ENCODE data around the gene SDR42E2.

DNA sequence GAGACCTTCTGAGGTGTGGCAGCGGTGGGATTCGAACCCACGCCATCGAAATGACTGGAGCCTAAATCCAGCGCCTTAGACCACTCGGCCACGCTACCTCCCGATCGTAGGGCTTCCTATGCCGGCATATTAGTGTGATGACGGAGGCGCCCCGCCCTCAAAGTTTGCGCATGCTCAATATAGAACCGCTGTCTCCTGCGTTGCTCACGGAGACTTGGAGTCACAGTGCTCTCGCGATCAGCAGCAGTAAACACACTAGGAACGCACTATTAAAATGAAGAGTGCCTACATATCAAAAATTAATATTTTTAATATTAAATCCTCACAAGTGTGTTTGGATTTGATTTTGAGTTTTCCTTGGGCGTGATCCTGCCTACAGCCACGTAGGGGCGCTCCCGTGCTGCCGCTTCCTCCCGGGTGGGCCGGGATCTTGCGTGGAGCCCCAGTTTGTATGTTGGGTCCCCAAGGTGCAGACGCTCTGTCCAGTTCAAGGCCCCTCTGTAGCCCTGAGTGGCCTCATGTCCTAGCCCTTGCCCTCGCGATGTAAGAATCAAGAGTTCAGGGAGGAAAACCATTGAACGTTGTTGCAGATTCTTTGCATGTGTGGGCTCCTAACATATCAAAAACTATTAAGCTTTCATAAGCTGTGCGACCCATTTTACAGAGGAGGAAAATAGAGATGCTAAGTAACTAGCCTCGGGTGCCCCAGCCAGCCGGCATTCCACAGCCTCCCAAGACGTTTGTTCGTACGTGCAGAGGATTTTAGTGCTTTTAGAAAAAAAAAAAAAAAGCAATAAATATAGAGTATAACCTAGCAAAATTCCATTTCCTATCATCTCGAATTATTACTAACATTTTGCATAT is 33.6 kb downstream of the SDR42E2 start:
- TF ChIP-seq, protein P1, sequence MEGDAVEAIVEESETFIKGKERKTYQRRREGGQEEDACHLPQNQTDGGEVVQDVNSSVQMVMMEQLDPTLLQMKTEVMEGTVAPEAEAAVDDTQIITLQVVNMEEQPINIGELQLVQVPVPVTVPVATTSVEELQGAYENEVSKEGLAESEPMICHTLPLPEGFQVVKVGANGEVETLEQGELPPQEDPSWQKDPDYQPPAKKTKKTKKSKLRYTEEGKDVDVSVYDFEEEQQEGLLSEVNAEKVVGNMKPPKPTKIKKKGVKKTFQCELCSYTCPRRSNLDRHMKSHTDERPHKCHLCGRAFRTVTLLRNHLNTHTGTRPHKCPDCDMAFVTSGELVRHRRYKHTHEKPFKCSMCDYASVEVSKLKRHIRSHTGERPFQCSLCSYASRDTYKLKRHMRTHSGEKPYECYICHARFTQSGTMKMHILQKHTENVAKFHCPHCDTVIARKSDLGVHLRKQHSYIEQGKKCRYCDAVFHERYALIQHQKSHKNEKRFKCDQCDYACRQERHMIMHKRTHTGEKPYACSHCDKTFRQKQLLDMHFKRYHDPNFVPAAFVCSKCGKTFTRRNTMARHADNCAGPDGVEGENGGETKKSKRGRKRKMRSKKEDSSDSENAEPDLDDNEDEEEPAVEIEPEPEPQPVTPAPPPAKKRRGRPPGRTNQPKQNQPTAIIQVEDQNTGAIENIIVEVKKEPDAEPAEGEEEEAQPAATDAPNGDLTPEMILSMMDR (IDR thresholded peaks at IDR 0.05): peak; percentile 88 to 96 (median 92)
- peak; percentile 20 for TF ChIP-seq POLR2A (IDR thresholded peaks at IDR 0.05)
